Amniotic stem cell (primary cell): ENCODE results near the gene SLC28A3.

Experiments used
- DNase-seq: peaks from one replicate; lab custom pipeline; 2025; lab: John Stamatoyannopoulos, UW

SLC28A3 gene

DNA sequence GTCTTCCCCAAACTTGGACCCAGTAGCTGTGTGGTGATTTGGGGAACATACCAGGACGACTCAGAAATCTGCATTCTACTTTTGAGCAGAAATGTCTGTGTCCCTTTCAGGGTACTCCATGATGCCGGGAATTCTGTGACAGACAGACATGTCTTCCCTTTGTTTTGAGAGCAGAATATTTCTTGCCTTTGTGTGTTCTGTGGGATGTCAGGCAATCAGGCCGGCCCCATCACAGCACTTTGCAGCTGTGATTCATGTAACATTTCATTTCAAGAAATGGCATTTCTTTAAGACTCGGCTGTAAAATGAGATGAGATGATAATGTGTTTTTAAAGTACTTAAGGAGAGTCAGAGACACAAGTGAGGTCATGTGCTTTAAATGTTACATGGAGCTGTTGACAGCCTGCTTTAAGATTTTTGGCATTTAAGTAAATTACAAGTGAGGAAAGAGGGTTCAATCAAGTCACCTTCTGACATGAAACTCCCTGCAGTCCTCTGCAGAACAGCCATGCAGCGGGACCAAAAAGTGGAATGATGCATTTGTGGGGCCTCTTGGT lies 98.7 kb downstream of the SLC28A3 start:
- DNase-seq, result no peak

DNA sequence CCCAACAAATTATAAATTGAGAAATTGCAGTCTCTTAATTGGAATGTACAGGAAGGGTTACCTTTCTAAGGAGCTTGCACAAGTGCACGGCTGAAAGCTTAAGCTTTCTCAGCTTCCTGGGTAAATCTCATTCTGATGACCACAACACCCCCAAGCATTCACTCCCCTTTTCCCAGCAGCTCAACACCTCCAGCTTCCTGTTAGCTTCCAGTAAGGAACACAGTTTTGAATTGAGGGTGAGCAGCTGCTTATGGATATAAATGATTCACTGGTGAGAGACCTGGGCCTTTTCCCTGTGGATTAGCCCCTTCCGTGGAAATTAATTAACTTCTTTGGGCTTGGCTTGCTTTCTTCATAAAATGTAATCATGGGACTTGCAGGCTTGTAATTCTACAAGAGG lies 101.2 kb downstream of the SLC28A3 start:
- DNase-seq, result no peak

DNA sequence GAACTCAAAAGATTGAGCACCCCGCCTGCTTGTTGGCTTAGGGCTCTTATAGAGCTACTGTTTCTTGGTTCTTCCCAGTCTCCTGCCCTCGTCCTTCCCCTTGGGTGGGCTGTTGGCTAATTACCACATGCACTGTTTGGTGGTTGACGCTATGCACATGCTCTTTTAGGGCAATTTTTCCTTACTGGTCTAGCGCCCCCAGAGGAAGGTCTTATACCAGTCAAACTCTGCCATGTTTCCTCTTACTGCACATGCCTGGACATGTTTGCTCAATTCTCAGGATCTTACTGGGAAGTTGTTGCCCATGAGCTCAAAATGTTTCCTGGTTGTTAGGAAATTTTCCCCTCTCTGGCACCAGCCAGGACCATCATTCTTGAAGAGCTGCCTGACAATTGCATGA lies 101.9 kb downstream of the SLC28A3 start:
- DNase-seq, result no peak

DNA sequence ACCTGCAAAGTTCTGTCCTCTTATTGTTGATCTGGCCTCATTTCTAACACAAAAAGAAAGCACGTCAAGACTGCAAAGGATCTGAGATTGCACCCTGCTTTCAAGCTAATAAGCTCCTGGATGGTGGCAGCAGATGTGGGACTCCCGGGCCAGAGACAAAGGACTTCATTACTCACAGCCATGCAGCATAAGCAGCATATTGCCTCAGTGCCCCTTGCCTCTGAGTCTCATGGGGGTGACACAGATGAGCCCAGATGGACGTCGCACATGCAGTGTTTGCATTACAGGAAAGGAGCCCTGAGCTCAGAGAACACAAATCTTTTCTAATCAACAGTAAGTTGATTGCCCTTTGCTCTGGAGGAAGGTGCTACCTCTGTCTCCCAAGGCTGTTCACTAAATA lies 105.0 kb downstream of the SLC28A3 start:
- no peak for DNase-seq

DNA sequence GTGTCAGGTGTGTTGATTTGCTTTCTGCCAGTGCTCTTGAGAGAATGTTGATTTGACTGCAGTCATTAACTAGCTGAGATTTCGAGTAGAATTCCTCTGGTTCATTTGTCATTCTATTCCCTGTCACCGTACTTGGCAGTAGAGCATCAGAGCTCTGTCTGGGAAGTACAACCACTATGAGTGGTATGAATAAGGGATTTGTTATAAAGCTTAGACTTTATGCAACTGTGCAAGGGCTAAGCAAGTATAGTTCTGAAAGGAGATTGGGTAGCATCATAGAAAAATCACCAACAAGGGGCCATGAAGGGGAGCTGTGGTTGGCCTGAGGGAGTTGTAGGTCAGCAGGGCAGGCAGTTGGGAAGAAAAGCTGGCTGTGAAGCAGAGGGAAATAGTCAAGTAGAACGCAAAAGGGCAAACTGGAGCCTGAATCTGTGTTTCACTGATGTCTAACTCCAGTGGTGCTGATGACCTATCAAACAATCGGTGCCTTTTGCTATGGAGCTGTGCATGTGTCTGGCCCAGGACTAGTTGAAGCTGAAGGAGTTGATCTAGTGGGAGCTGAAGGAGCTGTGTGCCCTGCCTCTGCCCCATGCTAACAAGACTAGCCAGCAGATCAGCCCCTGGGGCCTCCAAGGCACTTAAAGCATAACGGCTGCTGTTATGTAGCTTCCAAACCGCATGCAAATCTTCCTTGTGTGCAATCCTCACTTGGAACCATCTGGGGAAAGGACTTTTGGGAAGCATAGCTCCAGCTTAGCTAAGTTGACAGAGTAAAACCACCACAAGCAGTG lies 110.0 kb downstream of the SLC28A3 start:
- no peak for DNase-seq

DNA sequence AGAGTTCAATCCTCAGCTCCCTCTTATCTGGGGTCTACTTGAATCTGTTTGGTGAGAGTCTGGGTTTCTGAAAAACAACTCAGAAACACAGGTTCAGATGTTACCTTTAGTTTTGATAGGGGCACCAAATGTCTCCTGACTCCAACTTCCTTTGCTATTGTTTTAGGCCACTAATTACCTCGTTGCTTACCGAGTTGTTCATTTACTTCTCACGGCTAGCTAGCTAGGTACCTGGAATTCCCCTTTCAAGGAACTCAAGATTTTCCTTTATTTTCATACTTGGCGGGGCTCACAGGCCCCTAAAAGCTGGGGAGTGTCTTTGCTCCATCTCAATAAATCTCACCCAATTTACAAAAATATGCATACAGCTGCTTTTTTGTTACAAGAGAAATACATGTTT lies 111.4 kb downstream of the SLC28A3 start:
- DNase-seq, result no peak

DNA sequence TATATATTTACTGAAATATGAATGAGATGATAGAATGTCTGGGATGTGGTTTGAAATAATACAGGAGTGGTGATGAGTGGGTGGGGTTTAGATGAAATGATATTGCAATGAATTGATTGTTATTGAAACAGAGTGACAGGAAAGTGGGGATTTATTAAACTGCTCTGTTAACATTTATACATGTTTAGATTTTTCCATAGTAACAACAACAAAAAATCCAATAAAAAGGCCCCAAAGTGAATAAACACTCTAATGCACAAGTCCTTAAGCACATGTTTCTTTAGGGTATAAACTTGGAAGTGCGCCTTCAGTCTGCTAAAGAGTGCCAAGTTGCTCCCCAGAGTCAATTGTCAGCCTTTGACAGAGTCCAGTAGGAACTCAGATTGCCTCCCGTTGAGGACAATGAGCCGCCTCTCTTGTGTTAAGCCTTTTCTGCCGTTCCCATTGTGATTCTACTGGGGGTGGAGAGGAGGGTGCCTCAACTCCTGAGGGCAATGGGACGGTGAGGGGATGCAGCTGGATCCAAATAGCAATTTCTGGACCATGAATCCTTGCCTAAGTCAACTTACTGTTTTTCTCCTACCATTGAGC lies 112.3 kb downstream of the SLC28A3 start:
- no peak for DNase-seq

DNA sequence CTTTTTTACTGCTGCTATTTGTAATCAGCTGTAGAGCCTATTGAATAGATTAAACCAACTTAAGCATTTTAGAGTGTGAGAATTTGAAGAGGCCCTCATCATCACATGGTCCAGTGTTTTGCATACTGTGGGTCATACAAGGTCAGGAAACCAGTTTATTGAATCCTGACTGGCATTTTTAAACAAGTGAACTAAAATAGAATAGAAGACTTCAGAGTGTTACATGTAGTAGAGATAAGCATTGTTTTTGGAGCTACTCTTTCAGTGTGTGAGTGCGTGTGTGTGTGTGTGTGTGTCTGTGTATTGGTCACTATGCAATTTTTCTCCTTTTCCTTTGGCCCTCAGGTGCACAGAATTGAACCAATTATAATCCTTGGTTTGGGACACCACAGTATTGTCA lies 114.4 kb downstream of the SLC28A3 start:
- DNase-seq, result no peak
